Activated T-cell treated with anti-CD3 and anti-CD28 coated beads, Interleukin-2, amount 50 U/mL, for 72 hours (primary cell): ENCODE results near the gene NEK9. TPM values are rescaled to one million over a fixed set of nuclear protein-coding genes. Genes with fewer than 3 reads are reported as not detected.

ENCODE experiments used
- ATAC-seq, 2 donors: fragments of 150-1000 bp; cut with Tn5 transposase; replicated peaks in 1 of 2; 2 replicates each; pipeline ENCODE4 v1.10.0; 2021; ENCODE audit warnings: moderate library complexity in 2 of 2, mild to moderate bottlenecking in 1 of 2
- DNase-seq, 2 donors: peaks; one replicate each; pipeline ENCODE4 v3.0.0; 2021 to 2022; ENCODE audit warnings: mixed read lengths in 1 of 2
- H3K27ac Mint-ChIP-seq: one replicate; pipeline ENCODE4 v1.8.0; 2022; ENCODE audit warnings: mild to moderate bottlenecking, moderate library complexity, mixed read lengths
- H3K27me3 Mint-ChIP-seq: one replicate; pipeline ENCODE4 v1.8.0; 2022; ENCODE audit warnings: low read depth, mixed read lengths
- H3K36me3 Mint-ChIP-seq, 2 donors: one replicate each; pipeline ENCODE4 v1.8.0; 2022; ENCODE audit warnings: mixed read lengths in 2 of 2, mild to moderate bottlenecking in 1 of 2; ENCODE audit not compliant: insufficient read depth in 2 of 2
- H3K4me1 Mint-ChIP-seq: one replicate; pipeline ENCODE4 v1.8.0; 2022; ENCODE audit warnings: low read depth, mixed read lengths
- H3K4me3 Mint-ChIP-seq, 2 donors: one replicate each; pipeline ENCODE4 v1.8.0; 2022; ENCODE audit warnings: mild to moderate bottlenecking in 2 of 2, mixed read lengths in 2 of 2, moderate library complexity in 2 of 2
- H3K9me3 Mint-ChIP-seq, 2 donors: one replicate each; pipeline ENCODE4 v1.8.0; 2022; ENCODE audit warnings: mixed read lengths in 2 of 2
- total RNA-seq, 2 donors: library from RNA; stranded (reverse); gene quantifications; one replicate each; pipeline ENCODE4 v1.2.3, GENCODE V29; 2022

The NEK9 gene
- total RNA-seq, 2 donors from 2014 or later, result 64.1 to 77.5 TPM

GRCh38 chr14:75032939-75033338 lies 93.9 kb downstream of the NEK9 start:
- H3K4me3 Mint-ChIP-seq, result no peak overlapping the region
- no peak overlapping the region for H3K27ac Mint-ChIP-seq
- H3K4me1 Mint-ChIP-seq, result no peaks in the 10 kb centered on the region
- H3K27me3 Mint-ChIP-seq, result no peaks in the 10 kb centered on the region
- no peak for ATAC-seq
- H3K9me3 Mint-ChIP-seq, result no peaks in the 10 kb centered on the region
- peaks cover 4 to 14% of the 10 kb centered on the region in 2 donors for H3K36me3 Mint-ChIP-seq
- DNase-seq, result no peak

GRCh38 chr14:75030147-75030546 lies 96.7 kb downstream of the NEK9 start:
- ATAC-seq (no peak), DNase-seq (no peak)
- H3K9me3 Mint-ChIP-seq, result no peaks in the 10 kb centered on the region
- H3K36me3 Mint-ChIP-seq, result peaks cover 0 to 10% of the 10 kb centered on the region in 2 donors
- H3K4me3 Mint-ChIP-seq, result no peak overlapping the region
- H3K4me1 Mint-ChIP-seq, result no peaks in the 10 kb centered on the region
- H3K27me3 Mint-ChIP-seq, result no peaks in the 10 kb centered on the region
- peak overlapping the region; percentile 34 for H3K27ac Mint-ChIP-seq

Other genes with a start within 250 kb of the NEK9 start
- 100 to 1,000 TPM; 151 to 183 TPM for gene DLST, start 245.1 kb downstream of the NEK9 start, total RNA-seq
- 1 to 10 TPM; 4.6 to 6.7 TPM for gene RPS6KL1, start 203.8 kb downstream of the NEK9 start, total RNA-seq
- gene PGF, start 171.5 kb downstream of the NEK9 start, total RNA-seq, result under 1 TPM in 1 of 2 donors, not detected in 1; 0.35 TPM
- gene EIF2B2, start 124.1 kb downstream of the NEK9 start, total RNA-seq, result 10 to 100 TPM; 50.3 to 68.5 TPM
- 10 to 100 TPM; 16.9 to 19.3 TPM for gene MLH3, start 75.6 kb downstream of the NEK9 start, total RNA-seq
- gene ACYP1, start 63.0 kb downstream of the NEK9 start, total RNA-seq, result 10 to 100 TPM; 40.5 to 44.9 TPM
- gene ZC2HC1C, start 57.4 kb downstream of the NEK9 start, total RNA-seq, result 1 to 10 TPM; 1.2 to 3.0 TPM
- 100 to 1,000 TPM; 187 to 235 TPM for gene TMED10, start 49.6 kb upstream of the NEK9 start, total RNA-seq
- 10 to 100 TPM; 39.1 to 41.7 TPM for gene FOS, start 151.8 kb upstream of the NEK9 start, total RNA-seq